ENCODE measurements around the gene LNPEP.

- TF ChIP-seq, protein P1, sequence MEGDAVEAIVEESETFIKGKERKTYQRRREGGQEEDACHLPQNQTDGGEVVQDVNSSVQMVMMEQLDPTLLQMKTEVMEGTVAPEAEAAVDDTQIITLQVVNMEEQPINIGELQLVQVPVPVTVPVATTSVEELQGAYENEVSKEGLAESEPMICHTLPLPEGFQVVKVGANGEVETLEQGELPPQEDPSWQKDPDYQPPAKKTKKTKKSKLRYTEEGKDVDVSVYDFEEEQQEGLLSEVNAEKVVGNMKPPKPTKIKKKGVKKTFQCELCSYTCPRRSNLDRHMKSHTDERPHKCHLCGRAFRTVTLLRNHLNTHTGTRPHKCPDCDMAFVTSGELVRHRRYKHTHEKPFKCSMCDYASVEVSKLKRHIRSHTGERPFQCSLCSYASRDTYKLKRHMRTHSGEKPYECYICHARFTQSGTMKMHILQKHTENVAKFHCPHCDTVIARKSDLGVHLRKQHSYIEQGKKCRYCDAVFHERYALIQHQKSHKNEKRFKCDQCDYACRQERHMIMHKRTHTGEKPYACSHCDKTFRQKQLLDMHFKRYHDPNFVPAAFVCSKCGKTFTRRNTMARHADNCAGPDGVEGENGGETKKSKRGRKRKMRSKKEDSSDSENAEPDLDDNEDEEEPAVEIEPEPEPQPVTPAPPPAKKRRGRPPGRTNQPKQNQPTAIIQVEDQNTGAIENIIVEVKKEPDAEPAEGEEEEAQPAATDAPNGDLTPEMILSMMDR (IDR thresholded peaks at IDR 0.05), result no peak
- TF ChIP-seq POLR2A (IDR thresholded peaks at IDR 0.05), result no peak
Measured at GRCh38 chr5:96968074-96968473, 32.2 kb downstream of the LNPEP start.
